Measurements from ENCODE around the gene ADRB2.

Gene ADRB2

DNA sequence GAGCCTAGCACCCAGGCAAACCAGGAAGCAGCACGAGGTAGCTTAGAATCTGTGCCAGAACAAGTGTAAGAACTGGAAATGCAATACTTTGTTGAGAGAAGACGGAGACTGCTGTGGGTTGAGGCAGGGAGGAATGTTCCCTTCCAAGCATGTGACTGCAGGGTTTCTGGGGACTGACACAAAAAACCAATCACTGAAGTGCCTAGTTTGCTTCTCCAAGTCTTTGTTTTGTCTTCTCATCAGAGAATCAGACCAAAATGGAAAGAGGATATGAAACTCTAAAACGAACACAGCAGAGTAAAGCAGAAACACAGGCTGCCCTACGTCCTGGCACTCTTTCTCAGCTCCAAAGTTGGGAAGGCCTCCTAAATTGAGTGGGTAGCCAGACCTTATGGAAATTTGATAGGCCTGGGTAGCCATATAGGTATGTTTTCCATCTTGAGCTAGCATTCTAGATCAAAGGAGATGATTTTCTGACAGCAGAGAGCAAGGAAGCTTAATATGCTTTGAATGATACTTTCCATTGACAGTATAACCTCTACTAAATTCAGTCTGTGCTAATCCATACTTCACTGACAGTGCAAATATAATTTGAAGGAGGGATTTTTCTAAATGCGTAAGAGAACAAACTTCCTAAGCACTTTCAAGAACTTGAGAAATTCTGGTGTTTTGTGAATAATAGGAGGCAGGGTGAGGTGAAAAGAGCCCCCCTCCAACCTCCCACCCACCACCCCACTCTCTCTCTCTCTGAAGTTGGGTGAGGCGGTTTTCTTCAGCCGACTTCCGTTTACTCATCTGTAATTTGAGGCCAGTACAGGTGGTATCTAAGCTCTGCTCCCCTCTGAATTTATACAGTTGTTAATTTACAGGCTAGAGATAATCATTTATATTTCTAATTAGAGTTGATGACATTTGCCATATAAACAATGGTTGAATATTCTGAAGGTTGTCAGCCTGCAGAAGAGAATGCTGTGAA lies 5.5 kb downstream of the ADRB2 start:
- DNase-seq: no peak

DNA sequence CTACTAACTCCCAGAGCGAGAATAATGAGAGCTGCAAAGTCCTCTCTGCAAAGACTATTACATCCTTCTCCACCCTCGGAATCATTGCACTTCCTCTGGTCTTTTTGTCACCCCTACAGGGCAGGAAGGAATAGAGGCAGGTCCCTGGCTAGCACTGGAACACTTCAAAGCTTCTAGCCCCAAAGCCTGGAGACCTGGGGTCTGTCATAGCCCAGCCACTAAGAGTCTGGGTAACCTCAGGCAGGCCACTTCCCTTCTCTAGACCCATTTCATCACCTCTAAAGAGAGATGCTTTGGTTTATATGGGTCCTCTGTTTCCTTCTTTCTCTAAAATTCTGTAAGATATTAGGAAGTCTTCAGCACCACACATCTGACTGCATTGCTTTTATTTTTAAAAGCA lies 6.7 kb downstream of the ADRB2 start:
- no peak for DNase-seq

DNA sequence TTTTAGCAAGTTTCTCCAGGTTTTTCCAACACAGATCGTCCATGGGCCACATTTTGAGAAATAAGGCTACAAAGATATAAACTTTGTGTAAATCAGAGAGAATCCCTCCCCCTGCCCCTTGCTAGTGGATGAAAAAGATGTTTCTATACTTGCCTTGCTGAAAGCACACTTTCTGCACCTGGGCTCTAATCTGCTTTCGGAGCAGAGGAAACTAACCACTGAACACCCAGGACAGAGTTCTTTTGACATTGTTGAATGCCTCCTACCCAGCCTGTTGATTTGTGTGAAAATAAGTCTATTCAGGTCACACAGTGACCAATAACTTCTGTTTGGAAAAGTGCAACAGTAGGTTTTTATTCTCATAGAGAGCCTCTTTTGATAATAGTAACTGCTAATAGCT lies 7.5 kb downstream of the ADRB2 start:
- no peak for DNase-seq

DNA sequence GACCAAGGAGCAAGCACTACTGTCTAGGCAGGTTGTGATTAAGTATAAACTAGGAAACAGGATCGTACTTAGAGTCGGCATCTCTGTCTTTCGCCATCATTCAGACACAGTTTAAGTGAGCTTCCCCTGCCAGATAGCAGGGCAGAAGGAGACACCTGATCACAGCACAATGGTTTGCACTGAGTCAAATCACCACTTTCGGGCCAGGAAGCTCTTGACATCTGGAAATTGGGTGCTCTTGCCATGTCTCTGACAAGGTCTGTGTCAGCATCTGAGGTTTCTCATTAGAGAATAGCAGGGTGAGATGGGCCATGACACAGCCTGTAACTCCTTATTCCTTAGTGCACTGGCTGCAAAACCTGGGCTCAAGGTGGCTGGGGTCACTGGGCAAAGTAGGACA lies 8.3 kb downstream of the ADRB2 start:
- DNase-seq: no peak

DNA sequence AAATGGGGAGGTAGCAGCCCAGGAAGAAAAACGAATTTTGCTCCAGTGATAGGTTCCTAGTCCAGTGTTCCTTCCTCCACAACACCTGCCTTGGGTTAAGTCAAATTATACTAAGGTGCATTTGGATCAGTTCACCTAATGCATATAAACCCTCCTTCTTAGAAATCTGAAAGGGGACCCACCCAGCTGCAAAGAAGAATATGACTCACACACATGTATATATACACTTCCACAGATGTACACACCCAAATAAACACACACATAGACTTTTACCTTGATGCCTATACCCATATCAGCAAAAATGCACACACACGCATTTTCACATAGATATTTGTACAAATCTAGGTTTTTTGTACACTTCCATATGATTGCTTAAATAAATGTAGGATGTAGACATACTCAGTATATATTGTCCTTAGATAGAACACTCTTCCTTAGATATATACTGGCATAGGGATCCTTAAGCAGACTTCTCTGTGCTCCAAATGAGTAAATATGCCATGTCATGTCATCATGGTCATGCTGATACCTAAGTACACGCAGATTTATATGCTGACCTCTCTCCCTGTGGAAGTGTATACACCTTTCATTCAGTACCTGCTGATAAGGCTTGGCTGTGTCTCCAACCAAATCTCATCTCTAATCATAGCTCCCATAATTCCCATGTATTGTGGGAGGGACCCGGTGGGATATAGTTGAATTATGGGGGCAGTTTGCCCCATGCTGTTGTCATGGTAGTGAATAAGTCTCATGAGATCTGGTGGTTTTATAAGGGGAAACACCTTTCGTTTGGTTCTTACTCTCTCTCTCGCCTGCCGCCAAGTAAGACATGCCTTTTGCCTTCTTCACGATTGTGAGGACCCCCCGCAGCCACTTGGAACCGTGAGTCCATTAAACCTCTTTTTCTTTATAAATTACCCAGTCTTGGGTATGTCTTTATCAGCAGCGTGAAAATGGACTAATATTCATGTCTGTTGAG lies 10.2 kb downstream of the ADRB2 start:
- DNase-seq: no peak

DNA sequence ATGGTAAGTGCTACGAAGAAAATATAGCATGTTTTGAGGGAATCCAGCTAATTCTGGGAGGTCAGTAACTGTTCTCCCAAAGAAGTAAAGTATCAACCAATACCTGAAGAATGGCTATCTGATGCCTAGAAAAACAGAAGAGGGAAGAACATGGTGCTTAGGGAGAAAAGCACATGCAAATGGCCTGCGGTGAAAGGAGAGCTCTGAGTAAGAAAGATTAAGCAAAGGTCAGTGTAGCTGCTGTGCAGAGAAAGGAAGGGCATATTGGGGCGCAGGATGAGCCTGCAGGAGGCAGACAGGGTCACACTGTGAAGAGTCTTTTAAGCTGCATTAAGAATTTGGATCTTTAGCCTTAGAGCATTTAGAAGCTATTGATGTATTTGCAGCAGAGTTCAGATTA lies 11.0 kb downstream of the ADRB2 start:
- DNase-seq: no peak

DNA sequence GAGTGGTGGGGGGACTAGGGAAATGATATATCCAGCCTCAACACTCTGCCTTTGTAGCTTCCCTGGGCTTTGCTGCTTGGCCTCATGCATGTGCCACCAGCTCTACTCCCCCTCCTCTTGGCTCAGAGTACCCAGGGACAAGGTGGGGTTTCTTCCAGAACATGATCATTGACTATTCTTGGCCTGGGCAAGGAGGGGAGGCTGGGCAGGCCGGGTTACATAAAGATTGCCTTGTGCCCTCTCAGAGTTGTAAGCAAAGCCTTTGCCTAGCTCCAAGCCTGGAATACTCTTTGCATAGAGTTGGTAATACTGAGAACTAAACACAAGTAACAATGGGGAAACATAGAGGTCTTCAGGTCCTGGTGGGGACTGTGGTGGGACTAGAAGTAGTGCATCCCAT lies 11.9 kb downstream of the ADRB2 start:
- no peak for DNase-seq

DNA sequence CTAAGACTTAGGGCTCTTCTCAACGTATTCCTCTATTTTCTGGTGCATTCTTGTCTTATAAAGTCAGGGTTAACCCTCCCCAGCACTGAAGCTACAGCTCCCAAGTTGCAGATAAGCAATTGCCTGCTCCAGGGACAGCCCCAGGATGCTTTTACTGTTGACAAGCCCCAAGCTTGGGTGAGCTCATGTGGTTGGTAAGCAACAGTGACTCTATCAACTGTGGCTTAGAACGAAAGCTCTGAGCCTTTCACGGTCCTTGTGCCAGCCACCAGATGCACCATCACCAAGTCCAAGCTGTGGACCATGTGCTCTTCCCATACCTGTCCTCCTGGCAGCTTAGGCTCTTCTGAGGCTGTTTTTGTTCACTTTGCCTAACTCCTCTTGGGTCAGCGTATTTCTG lies 13.5 kb downstream of the ADRB2 start:
- no peak for DNase-seq

DNA sequence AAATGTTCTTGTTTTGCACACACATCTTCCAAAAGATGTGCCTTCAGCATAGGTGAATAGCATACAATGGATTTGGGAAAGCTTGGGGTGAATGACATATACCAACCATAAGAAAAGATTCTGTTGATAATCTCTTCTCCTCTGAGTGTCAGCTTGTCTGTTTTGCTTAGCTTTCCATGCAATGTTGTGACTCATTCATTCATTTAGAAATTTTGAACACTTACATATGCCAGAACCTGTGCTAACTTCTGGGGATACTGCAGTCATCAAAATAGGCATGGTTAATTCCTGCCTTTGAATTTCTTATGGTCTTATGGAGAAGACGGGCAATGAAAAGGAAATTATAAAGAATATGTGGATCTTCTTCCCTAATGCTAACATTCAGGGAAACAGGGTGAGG lies 14.1 kb downstream of the ADRB2 start:
- no peak for DNase-seq

DNA sequence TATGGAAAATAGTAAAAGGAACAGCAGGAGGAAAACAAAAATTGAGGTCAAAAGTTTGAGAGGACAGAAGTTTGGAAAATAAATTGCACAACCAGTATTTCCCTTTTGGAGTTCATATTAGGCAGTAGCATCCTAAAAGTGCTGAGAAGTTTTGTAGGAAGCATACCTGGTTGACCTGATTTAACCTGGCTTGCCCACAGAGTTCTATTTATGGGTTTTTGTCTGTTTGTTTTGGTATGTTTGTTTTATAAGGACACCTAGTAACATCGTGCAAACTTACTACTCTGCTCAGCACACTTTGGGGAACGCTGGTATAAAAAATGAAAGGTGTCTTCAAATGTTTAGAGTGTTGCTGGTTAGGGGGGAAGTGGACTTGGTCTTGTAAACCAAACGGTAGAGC lies 15.1 kb downstream of the ADRB2 start:
- DNase-seq: no peak

DNA sequence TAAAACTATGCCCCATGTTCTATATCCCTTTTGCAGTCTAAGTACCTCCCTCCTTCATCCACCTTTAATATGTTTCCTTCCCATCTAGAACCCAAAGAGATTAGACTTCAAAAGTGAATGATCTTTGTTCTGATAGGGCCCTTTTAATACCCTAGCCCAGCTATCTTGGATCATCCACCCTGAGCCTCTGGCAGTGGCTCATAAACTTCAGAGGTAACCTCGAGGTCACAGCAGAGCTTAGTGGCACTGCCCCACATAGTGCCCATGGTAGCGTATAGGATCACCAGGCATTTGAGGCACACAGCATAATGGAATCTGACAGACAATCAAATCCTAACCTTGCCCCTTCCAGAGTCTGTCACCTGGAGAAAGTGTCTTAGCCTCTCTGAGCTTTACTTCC lies 15.8 kb downstream of the ADRB2 start:
- DNase-seq: no peak

DNA sequence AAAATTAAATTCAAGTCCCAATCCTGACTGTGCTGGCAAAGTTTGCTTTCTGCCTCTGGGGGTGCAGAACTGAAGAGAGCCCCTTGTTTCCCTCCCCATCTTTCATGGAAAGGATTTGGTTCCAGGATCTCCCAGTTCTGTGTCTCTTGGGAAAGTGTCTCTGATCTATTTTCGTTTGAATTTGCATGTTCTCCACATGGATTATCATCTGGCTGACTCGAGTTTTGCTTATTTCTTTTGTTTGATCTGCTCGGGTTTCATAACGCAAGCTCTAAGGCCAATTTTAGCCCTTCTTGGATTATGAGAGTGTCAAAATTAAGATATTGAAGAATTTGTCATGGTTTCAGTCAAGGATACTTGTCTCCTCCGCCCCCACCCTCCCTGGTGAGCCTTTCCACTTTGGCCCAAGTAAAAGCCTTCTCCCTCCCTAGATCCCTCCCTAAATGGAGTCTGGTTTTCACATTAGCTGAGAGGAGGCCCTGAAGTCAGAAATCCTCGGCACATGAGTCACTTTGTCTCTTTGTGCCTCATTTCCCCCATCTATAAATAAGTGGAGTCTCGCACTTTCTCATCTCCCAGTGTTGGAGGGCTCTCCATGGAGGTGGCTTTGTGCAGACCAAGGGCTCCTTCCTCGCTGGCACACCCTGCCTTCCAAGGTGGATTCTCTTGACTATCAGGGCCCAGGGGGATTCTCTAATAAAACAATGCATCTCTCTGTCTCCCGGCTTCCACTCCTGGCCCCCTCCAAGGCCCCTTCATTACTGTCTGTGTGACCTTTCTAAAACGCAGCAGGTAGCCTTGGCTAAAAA lies 17.3 kb downstream of the ADRB2 start:
- DNase-seq: no peak

DNA sequence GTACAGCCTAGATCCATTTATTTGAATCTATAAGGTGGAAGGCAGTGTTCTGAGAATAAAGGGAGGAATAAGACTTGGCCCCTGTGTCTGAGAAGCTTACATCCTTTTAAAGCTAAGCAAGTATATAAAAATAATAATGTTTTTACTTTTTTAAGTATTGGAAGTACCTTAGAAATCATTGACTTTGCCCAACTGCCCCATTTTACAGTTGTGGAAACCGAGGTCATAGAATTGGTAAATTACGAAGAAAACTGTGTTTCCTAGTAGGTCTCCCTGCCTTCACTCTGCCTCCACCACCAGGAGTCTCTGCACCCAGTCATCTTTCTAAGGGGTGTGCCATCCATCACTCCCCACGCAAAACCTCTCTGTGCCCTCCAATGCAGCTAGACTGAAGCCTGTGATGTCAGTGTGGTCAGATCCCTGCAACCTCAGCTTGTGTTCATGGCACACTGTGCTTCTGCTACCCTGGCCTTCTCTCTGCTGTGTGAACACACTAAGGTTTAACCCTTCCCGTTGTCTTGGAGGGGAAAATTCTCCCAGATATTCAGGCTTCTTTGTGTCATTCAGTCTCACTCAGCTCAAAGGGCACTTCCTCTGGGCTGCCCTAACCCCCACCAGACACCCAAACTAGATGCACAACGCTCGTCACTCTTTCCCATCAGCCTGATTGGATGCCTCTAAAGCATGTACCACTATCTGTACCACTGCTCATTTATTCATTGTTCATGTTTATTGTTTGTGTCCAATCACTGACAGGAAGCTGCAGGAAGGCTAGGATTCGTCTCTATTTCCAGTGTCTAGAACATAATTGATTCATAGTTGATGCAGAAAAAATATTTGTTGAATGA lies 18.2 kb downstream of the ADRB2 start:
- peak in 2 of 5 donors; percentile 14 to 28 for DNase-seq

DNA sequence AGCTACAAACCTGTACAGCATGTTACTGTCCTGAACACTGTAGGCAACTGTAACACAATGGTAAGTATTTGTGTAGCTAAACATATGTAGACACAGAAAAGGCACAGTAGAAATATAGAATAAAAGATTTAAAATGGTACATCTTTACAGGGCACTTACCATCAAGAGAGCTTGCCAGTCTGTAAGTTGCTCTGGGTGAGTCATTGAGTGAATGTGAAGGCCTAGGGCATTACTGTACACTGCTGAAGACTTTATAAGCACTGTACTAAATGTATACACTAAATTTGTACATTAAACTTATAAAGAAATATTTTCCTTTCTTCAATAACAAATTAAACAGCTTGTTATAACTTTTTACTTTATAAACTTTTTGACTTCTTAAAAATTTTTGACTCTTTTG lies 20.5 kb downstream of the ADRB2 start:
- no peak for DNase-seq

DNA sequence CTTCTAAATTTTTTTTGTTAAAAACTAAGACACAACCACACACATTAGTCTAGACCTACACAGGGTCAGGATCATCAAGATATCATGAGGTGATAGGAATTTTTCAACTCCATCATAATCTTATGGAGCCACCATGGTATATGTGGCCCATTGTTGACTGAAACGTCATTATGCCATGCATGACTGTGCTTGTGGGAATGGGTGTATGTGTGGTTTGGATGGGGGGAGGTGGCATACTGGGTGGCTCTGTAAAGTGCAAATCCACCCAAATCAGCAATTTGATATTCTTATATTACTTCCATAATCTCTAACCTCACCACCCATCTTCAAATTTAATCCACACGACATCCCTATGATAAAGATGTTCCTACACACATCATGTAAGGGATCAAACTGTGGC lies 21.0 kb downstream of the ADRB2 start:
- DNase-seq: no peak

DNA sequence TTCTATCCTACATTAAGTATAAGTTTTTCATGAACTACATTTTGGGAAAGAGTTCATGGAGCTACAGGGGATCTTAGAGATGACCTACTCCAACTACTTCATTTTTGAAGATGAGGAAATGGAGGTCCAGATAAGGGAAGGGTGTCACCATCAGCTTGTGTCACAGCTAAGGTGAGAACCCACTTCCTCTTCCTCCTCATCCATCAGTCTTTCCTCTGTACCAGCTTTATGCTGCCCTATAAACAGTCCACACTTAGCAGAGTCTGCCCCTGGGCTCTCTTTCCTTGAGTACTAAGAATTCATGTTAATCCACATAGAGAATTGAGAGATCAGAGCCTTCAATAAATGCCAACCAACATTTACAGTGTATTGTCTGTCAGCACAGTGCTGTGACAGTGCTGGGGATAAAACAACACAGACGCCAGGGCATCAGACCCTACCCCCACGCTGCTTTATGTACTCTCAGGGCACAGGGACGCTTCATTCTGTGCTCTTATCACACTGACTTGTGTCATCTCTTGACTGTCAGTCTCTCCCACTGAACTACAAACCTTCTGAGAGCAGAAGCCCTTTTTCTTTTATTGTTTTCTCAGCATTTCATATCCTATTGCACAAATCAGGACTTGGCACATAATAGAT lies 22.1 kb downstream of the ADRB2 start:
- peak in 1 of 5 donors; percentile 60 for DNase-seq

DNA sequence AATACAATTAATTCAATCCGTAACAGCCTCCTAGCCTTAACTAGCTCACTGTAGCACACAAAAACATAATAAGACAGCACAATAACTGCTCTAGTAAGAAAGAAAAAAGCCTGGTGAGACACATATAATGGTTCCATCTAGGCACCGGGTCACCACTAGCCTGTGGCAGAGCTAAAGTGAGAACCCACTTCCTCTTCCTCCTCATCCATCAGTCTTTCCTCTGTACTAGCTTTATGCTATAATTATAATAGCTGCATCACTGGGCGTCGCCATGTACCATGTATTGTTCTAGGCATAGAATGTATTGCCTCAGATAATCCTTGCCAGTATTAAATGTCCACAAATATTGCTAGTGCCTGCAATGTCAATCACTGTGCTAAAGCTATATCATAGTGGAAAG lies 23.1 kb downstream of the ADRB2 start:
- DNase-seq: peak in 1 of 5 donors; percentile 71

DNA sequence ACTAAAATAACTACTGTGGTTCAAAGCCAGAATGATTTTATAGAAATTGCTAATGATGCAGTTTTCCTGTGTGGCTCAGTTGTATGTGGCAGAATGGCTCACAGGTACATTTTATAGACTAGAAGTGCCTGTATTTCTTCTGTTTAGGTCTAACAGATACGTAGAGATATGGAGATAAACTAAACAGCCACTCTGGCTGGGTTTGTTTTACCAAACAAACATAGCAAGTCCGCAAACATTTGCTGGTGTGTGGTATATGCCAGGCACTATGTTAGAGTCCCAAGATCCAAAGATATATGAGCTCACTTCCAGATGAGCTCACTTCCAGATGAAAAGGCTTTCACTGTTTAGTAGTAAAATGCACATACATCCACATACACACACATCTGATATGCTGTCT lies 24.4 kb downstream of the ADRB2 start:
- DNase-seq: no peak

DNA sequence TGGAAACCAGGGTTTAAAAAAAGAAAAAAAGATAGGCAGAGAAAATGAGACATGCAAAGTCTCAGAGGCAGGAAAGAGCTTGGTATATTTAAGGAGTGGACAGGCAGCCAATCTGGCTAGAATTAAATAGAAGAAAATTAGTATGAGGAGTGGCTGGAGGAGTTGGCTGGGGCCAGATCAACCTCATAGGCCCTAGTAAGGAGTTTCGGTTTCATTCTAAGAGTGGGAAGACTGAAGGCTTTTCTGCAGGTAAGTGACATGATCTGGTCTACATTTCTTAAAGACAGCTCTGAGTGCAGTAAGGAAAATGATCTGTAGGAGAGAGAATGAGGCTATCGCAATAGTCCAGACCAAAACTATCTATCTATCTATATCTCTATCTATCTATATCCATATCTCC lies 27.5 kb downstream of the ADRB2 start:
- no peak for DNase-seq

DNA sequence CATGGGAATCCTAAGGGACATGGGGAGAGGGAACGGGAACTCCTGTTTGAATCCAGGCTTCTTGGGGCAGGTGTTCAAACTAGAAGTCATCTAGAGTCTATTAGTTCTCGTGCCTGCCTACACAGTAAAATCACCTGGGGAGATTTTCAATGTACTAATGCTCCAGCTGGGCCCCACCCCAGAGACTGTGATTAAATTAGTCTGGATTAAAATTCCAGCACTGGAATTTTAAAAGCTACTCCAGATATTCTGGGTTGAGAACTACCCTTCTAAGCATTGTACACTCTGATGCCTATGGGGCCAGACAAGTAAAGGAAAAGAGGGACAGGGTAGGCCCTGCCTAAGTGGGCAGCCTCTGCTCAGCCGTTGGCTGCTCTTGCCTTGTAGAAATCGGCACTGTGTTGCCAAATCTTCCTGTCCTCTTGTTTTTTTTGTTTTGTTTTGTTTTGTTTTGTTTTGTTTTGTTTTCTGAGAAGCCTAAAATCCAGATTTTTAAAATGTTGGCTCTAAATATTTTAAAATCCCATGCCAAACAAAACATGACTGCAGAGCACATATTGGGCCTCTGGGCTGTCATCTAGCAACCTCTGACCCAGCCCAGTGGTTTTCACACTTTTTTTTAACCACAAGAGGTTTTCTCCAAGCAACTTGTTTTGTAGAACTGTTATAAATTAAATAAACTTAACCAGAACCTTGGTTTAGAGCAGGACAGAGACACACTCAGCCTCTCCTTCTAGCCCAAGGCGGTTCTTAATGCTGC lies 29.0 kb downstream of the ADRB2 start:
- DNase-seq: peak in 1 of 5 donors; percentile 42

DNA sequence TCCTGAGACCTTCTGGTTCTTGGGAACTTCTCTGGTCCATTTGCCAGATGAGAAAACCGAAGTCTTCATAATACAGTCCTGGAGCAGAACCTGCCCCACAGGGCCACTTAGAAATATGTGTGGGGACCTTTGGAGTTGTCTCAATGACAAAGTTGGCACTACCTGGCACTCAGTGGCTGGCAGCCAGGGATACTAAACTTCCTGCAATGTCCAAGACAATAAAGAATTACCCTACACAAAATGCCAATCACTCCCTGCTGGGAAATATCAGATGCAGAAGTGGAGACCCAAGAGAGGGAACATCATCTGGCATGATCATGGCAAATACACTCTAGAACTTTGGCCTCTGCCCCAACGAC lies 29.6 kb downstream of the ADRB2 start:
- DNase-seq: no peak

Data from T-helper 1 cell (primary cell).